Mammary epithelial cell (primary cell): Measurements from ENCODE around the gene GALNT7.

ENCODE experiments used
- CTCF ChIP-seq, 2 donors: IDR thresholded peaks in 1 of 2; conservative IDR thresholded peaks in 1 of 2; 2 replicates each; pipeline ENCODE4 v1.5.1; 2011 to 2012; ENCODE audit warnings: inconsistent platforms in 2 of 2, low read length in 2 of 2, mild to moderate bottlenecking in 2 of 2, control low read depth in 1 of 2, low read depth in 1 of 2; ENCODE audit not compliant: insufficient read depth in 1 of 2; ENCODE audit errors: extremely low read depth in 1 of 2
- EZH2 ChIP-seq: IDR thresholded peaks from 2 replicates; pipeline ENCODE4 v1.6.1; 2012; ENCODE audit warnings: low read length, inconsistent platforms, borderline replicate concordance

- TF ChIP-seq CTCF (conservative IDR thresholded peaks at IDR 0.05 in 1 of 2, IDR thresholded peaks at IDR 0.05 in 1 of 2; ENCODE audit: extremely low read depth in 1 of 2, insufficient read depth in 1 of 2, low read depth in 1 of 2, low read length in 2 of 2) = no peak
- no peak for TF ChIP-seq EZH2
These were observed 105.3 kb downstream of the GALNT7 start for GRCh38 chr4:173273941-173274340.
